Suprapubic skin (tissue), 4 donors: ENCODE results near the gene CALD1. TPM values are rescaled to one million over a fixed set of nuclear protein-coding genes. Genes with fewer than 3 reads are reported as not detected.

ENCODE experiments used
- DNase-seq, 2 donors: peaks; one replicate each; pipeline ENCODE4 v3.0.0-alpha.2; 2019; ENCODE audit warnings: low spot score in 2 of 2
- H3K27ac ChIP-seq: fragments of 200-600 bp; sonication (generic); one replicate; pipeline ENCODE4 v1.5.1; 2019
- H3K27me3 ChIP-seq: fragments of 200-600 bp; sonication (generic); one replicate; pipeline ENCODE4 v1.5.1; 2019
- H3K36me3 ChIP-seq: fragments of 200-600 bp; sonication (generic); one replicate; pipeline ENCODE4 v1.5.1; 2019
- H3K4me1 ChIP-seq: fragments of 200-600 bp; sonication (generic); one replicate; pipeline ENCODE4 v1.5.1; 2019
- H3K4me3 ChIP-seq: fragments of 200-600 bp; sonication (generic); one replicate; pipeline ENCODE4 v1.5.1; 2019; ENCODE audit warnings: mild to moderate bottlenecking
- H3K9me3 ChIP-seq: fragments of 200-600 bp; sonication (generic); one replicate; pipeline ENCODE4 v1.5.1; 2019
- CTCF ChIP-seq, 2 donors: fragments of 200-600 bp in 1 of 2; fragments of 450-650 bp in 1 of 2; sonication (generic) in 1 of 2; IDR thresholded peaks; one replicate each; pipeline ENCODE4 v1.5.1; 2016 to 2019; ENCODE audit warnings: antibody characterized with exemption in 2 of 2, mild to moderate bottlenecking in 1 of 2, moderate library complexity in 1 of 2
- EP300 ChIP-seq: sonication (generic); formaldehyde crosslinking; IDR thresholded peaks from one replicate; pipeline ENCODE4 v1.6.1; 2017; ENCODE audit warnings: antibody characterized with exemption
- POLR2A ChIP-seq, 2 donors: fragments of 450-650 bp; IDR thresholded peaks; one replicate each; pipeline ENCODE4 v1.6.1; 2017; ENCODE audit warnings: antibody characterized with exemption in 2 of 2, mild to moderate bottlenecking in 2 of 2, moderate library complexity in 2 of 2
- POLR2AphosphoS5 ChIP-seq, 3 donors: sonication (generic); formaldehyde crosslinking; IDR thresholded peaks; one replicate each; pipeline ENCODE4 v1.6.1; 2017; ENCODE audit warnings: antibody characterized with exemption in 3 of 3
- WGBS: methylation state at CpG from one replicate; pipeline ENCODE4 v1.1.5; 2018; 5-methylcytosine and 5-hydroxymethylcytosine counted together
- total RNA-seq, 4 donors: library from RNA; depleted of rRNA; stranded (reverse); fragments of >200 nt; gene quantifications; one replicate each; pipeline ENCODE4 v1.1.0, GENCODE V29; 2016

The CALD1 gene
- total RNA-seq, 4 donors from 2014 or later, result 53.6 to 116 (median 83.2) TPM

GRCh38 chr7:134736381-134736780 is 43.1 kb upstream of the CALD1 start:
- Histone ChIP-seq H3K27me3 (no peaks in the 10 kb centered on the region), H3K4me3 (no peak overlapping the region), H3K27ac (no peak overlapping the region), H3K9me3 (no peaks in the 10 kb centered on the region), H3K36me3 (no peaks in the 10 kb centered on the region), H3K4me1 (peaks cover 2% of the 10 kb centered on the region)
- no peak for DNase-seq
- TF ChIP-seq POLR2AphosphoS5 (IDR thresholded peaks at IDR 0.05) (no peak), POLR2A (IDR thresholded peaks at IDR 0.05) (no peak), EP300 (no peak), CTCF (IDR thresholded peaks at IDR 0.05) (no peak)
- WGBS, result 90% methylated on average over 2 of the region's 2 CpGs

DNA sequence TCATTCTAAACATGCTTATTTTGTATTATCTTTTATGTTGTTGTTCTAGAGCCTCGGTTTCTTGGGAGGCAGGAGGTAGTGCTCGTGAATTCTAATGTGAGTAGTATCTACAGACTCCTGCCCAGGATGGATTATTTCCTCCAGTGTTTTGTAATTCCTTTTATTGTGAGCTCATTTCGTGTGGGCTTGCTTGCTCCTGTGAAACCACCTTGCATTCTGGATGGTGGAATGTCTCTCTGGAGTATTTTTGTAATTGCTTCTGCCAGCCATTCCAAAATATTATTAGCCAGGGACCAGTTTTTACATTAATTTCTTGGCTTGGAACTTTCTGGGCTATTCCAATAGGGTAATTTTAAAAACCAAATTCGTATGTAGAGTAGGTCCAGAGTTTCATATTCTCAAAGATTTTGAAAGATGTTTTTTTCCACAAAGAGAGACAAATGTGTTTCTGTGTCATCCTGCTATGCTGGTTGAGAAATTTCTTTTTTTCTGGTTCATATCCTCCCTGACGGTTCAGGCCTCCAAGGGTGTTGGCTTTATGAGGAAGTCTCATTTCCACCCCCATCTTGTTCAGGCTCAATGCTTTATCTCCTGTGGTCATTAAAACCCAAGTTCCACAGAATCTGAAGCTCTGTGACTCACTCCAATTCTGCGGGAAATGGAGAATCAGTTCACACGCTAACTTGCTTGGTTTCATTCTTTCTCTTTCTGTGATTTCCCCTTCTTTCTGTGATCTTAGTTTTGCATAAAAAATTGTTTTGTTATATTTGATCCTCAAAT is 41.7 kb upstream of the CALD1 start:
- H3K9me3 ChIP-seq, result no peaks in the 10 kb centered on the region
- H3K4me3 ChIP-seq, result no peak overlapping the region
- H3K36me3 ChIP-seq, result no peaks in the 10 kb centered on the region
- peaks cover 8% of the 10 kb centered on the region for H3K4me1 ChIP-seq
- H3K27ac ChIP-seq, result peak overlapping the region; percentile 59
- no peaks in the 10 kb centered on the region for H3K27me3 ChIP-seq
- no peak for DNase-seq
- WGBS, result 57% methylated on average over 7 of the region's 7 CpGs
- TF ChIP-seq POLR2AphosphoS5 (IDR thresholded peaks at IDR 0.05), result no peak
- no peak for TF ChIP-seq POLR2A (IDR thresholded peaks at IDR 0.05)
- no peak for TF ChIP-seq CTCF (IDR thresholded peaks at IDR 0.05)
- TF ChIP-seq EP300, result no peak

DNA sequence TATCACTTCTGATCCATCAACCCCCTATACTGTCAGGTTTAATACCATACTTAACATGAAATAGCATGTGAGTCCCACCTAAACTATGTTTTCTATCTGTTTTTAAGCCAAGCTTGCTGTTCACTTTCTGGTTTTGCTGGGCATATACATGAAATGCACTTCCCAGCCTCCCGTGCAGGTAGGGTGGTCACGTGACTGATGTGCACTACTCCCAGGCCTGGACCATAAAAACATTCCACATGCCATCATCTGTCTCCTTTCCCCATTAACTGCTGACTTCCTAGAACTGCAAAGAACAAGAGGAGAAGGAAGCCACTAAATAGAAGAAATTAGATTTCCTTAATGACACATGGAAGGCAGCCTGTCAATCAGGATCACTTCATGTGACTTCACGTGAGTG is 40.1 kb upstream of the CALD1 start:
- H3K27me3 ChIP-seq, result no peaks in the 10 kb centered on the region
- H3K36me3 ChIP-seq, result no peaks in the 10 kb centered on the region
- H3K27ac ChIP-seq, result no peak overlapping the region
- 82% methylated on average over 3 of the region's 3 CpGs for WGBS
- no peak for DNase-seq
- no peak overlapping the region for H3K4me3 ChIP-seq
- TF ChIP-seq POLR2A (IDR thresholded peaks at IDR 0.05) (no peak), EP300 (no peak), CTCF (IDR thresholded peaks at IDR 0.05) (no peak), POLR2AphosphoS5 (IDR thresholded peaks at IDR 0.05) (no peak)
- H3K9me3 ChIP-seq, result no peaks in the 10 kb centered on the region
- peaks cover 13% of the 10 kb centered on the region for H3K4me1 ChIP-seq

- Histone ChIP-seq H3K4me1 (peaks cover 13% of the 10 kb centered on the region), H3K27ac (no peak overlapping the region), H3K9me3 (no peaks in the 10 kb centered on the region), H3K4me3 (no peak overlapping the region), H3K27me3 (no peaks in the 10 kb centered on the region), H3K36me3 (no peaks in the 10 kb centered on the region)
- no peak for TF ChIP-seq EP300
- TF ChIP-seq POLR2A (IDR thresholded peaks at IDR 0.05), result no peak
- TF ChIP-seq POLR2AphosphoS5 (IDR thresholded peaks at IDR 0.05), result no peak
- no peak for TF ChIP-seq CTCF (IDR thresholded peaks at IDR 0.05)
- DNase-seq, result no peak
- WGBS, result 53% methylated on average over 4 of the region's 4 CpGs
Measured at GRCh38 chr7:134740376-134740775, 39.1 kb upstream of the CALD1 start.

GRCh38 chr7:134741907-134742635 is 37.4 kb upstream of the CALD1 start:
- H3K9me3 ChIP-seq, result no peaks in the 10 kb centered on the region
- no peak overlapping the region for H3K4me3 ChIP-seq
- DNase-seq, result no peak
- H3K27ac ChIP-seq, result peak overlapping the region; percentile 78
- 38% methylated on average over 3 of the region's 3 CpGs for WGBS
- H3K36me3 ChIP-seq, result no peaks in the 10 kb centered on the region
- no peaks in the 10 kb centered on the region for H3K27me3 ChIP-seq
- peaks cover 13% of the 10 kb centered on the region for H3K4me1 ChIP-seq
- TF ChIP-seq EP300 (no peak), POLR2AphosphoS5 (IDR thresholded peaks at IDR 0.05) (no peak), CTCF (IDR thresholded peaks at IDR 0.05) (no peak), POLR2A (IDR thresholded peaks at IDR 0.05) (no peak)
